ENCODE data around the gene PPP4R4.

Gene PPP4R4

DNA sequence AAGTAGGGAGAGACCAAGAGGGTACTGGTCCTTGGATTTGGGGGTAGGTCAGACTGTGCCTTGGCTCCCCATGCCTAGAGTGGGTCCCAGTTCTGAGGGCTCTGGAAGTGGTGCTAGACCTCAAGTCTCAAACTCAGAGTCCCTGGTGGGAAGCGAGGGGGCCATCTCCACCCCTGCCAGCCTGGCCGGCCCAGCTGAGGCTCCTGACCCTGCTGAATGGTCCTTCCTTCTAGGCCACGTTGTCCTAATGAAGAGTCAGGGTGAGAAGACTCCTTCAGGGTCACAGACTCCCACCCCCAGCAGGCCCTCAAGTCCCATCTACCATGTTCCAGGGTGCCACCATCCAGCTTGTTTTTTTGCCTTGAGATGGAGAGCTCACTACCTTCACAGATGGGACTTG is 136.1 kb downstream of the PPP4R4 start:
- no peak for DNase-seq

GRCh38 chr14:94312481-94313246 is 138.5 kb downstream of the PPP4R4 start:
- no peak for DNase-seq

DNA sequence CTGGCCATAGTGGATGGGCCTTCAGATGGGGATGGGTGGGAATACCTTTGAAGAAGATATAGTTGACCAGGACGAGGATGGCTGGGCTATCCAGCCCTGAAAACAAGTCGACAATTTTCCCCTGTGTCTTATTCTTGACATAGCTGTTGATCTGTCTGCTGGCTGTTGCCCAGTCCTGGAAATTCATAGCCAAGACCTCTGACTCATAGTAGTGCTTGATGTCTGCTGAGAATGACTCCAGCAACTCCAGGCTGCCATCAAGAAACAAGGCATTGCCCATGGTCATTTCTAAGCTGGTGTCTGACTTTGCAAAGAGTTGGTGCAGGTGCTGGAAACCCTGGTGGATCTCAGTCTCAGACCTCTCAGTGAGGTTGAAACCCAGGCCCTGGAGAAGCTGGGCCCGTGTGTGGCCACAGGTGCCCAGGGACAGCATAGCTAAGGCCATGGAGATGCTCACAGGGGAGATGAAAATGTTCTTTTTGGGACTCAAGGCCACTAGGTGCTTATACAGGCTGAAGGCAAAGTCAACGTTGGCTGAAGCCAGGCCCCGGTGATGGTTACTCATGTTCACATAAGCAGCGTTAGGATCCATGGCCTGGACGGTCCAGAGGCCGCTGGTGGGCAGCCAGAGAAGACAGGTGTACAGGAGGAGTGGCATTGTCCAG is 140.0 kb downstream of the PPP4R4 start:
- no peak for DNase-seq

DNA sequence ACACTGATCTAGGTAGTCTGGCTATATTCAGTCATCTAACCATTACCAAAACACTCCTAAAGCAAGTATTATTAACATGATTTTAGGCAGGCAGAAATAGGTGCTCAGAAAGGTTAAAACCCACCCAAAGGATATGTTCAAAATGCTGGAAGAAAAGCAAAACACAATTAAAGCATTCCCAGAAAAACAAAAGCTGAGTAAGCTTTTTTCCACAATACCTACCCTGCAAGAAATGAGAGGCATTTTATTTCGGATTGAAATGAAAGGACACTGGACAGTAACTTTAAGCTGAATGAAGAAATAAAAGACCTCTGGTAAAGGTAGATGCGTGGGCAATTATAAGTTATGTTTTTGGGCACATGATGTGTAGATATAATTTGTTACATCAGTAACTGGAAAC is 140.8 kb downstream of the PPP4R4 start:
- no peak for DNase-seq

- DNase-seq: no peak
These were observed 142.6 kb downstream of the PPP4R4 start for GRCh38 chr14:94316692-94317091.

DNA sequence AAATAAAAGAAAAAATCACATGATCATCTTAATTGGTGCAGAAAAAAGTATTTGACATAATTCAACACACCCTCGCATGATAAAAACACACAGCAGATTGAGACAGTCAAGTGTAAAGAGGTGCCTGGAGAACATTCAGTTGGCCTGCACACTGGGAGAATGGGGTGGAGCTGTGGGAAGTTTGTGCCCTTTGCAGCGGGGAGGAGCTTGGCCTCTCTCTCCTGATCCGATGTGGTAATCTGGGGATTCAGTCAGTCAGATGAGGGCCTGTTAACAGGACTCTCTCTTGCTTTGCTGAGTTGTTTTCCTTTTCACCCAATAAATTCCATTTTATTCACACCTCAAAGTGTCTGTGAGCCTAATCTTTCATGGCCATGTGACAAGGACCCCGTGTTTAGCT is 143.1 kb downstream of the PPP4R4 start:
- DNase-seq: no peak

DNA sequence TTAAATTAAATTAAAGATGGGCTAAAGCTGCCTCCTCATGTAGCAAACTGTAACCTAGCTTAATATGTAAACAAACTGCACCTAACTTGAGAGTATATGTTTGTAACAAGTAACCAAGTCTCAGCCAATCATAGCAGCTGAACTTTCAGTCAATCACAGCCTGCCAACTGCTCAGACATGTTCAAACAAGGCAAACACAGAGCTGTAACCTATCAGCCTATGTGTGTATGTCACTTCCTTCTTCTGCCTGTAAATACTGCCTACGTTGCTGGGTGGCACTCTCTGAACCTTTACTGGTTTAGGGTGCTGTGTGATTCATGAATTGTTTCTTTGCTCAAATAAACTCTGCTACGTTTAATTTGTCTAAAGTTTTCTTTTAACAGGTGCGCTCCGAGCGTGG is 146.1 kb downstream of the PPP4R4 start:
- DNase-seq: no peak

GRCh38 chr14:94321421-94322271 is 147.5 kb downstream of the PPP4R4 start:
- no peak for DNase-seq

GRCh38 chr14:94322648-94323570 is 148.8 kb downstream of the PPP4R4 start, which contains the start of gene SERPINA6:
Gene SERPINA6, minus strand, starts transcription at chr14:94323336. Its CDS starts 8,688 bp downstream, at chr14:94314648.
- no peak for DNase-seq

DNA sequence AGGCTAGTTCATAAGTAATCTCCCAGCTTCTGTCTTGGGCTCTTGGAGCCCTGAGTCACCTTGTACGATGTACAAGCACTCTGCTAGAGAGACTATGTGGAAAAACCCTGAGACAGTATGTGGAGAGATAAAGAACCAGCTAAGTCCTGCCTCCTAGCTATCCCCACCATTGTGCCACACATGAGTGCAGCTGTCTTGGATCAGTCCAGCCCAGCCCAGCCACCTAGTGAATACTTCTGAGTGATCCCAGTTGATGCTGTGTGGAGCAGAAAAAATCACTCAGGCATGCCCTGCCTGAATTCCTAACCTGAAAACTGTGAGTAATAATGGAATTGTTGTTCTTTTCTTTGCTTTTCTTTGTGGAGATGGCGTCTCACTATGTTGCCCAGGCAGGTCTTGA is 154.1 kb downstream of the PPP4R4 start:
- DNase-seq: no peak
